GM12878 (cell line): ENCODE results near the gene ADAM15. TPM values are rescaled to one million over a fixed set of nuclear protein-coding genes. Genes with fewer than 3 reads are reported as not detected.

Experiments
- ATF3 ChIP-seq: IDR thresholded peaks from 2 replicates; pipeline ENCODE4 v1.6.1; 2011; ENCODE audit warnings: low read depth, mild to moderate bottlenecking, low read length, moderate library complexity, borderline replicate concordance; ENCODE audit errors: extremely low read depth
- E2F4 ChIP-seq: IDR thresholded peaks from 2 replicates; pipeline ENCODE4 v1.6.1; 2012; ENCODE audit warnings: low read depth, low read length, improper control_type of control experiment
- EED ChIP-seq: sonication (generic); IDR thresholded peaks from 2 replicates; pipeline ENCODE4 v1.6.1; 2016; ENCODE audit warnings: antibody characterized with exemption, low read depth
- EGR1 ChIP-seq, 2 experiments: IDR thresholded peaks; 1 replicate in 1 of 2; 2 replicates in 1 of 2; pipeline ENCODE4 v1.6.1; 2011 to 2012; ENCODE audit warnings: low read depth in 2 of 2, low read length in 2 of 2, borderline replicate concordance in 1 of 2, mild to moderate bottlenecking in 1 of 2, moderate library complexity in 1 of 2
- ETV6 ChIP-seq, 2 experiments: fragments of 450-650 bp in 1 of 2; IDR thresholded peaks in 1 of 2; conservative IDR thresholded peaks in 1 of 2; 2 replicates each; pipeline ENCODE4 v1.6.1; 2014; ENCODE audit warnings: antibody characterized with exemption in 1 of 2, borderline replicate concordance in 1 of 2, low read depth in 1 of 2, mild to moderate bottlenecking in 1 of 2, moderate library complexity in 1 of 2
- HCFC1 ChIP-seq: fragments of 150-350 bp; IDR thresholded peaks from 2 replicates; pipeline ENCODE4 v1.6.1; 2014; ENCODE audit warnings: low read length
- HSF1 ChIP-seq: fragments of 150-350 bp; IDR thresholded peaks from 2 replicates; pipeline ENCODE4 v1.6.1; 2014; ENCODE audit warnings: mild to moderate bottlenecking, low read depth, low read length
- MEF2A ChIP-seq: IDR thresholded peaks from 2 replicates; pipeline ENCODE4 v1.6.1; 2011; ENCODE audit warnings: low read depth, mild to moderate bottlenecking, low read length, moderate library complexity; ENCODE audit not compliant: insufficient read depth
- NKRF ChIP-seq: fragments of 450-650 bp; conservative IDR thresholded peaks from 2 replicates; pipeline ENCODE4 v1.6.1; 2017; ENCODE audit warnings: mild to moderate bottlenecking, moderate library complexity
- SIX5 ChIP-seq: IDR thresholded peaks from 2 replicates; pipeline ENCODE4 v1.6.1; 2011; ENCODE audit warnings: mild to moderate bottlenecking, low read depth, low read length, moderate library complexity; ENCODE audit not compliant: severe bottlenecking
- SMC3 ChIP-seq: IDR thresholded peaks from 2 replicates; pipeline ENCODE4 v1.6.1; 2011; ENCODE audit warnings: low read length, improper control_type of control experiment, borderline replicate concordance
- YY1 ChIP-seq: IDR thresholded peaks from 2 replicates; pipeline ENCODE4 v1.6.1; 2011; ENCODE audit warnings: low read depth, mild to moderate bottlenecking, low read length
- ZNF274 ChIP-seq: IDR thresholded peaks from one replicate; pipeline ENCODE4 v1.8.0; 2011; ENCODE audit not compliant: insufficient read length, insufficient read depth
- polyA plus RNA-seq, 11 experiments: library from polyadenylated mRNA; depleted of rRNA in 4 of 11; unstranded in 6 of 11; stranded (reverse) in 5 of 11; fragments of >200 nt; fragmentation: Nextera tagmentation in 4 of 11; fragmentation: Illumina TruSeq in 1 of 11; extraction: Ambion mirVana in 4 of 11; extraction: Trizol in 1 of 11; gene quantifications; 1 replicate in 1 of 11; 2 replicates in 10 of 11; pipeline versions ENCODE4 v1.2.1 to v1.2.3, GENCODE V29; 2011 to 2016; ENCODE audit warnings: inconsistent platforms in 2 of 11, missing spikeins in 2 of 11, low read depth in 1 of 11
- total RNA-seq, 4 experiments: library from RNA; depleted of rRNA in 3 of 4; stranded (reverse); fragments of >200 nt in 3 of 4; fragmentation: Illumina TruSeq in 1 of 4; extraction: Trizol in 1 of 4; gene quantifications; 2 replicates each; pipeline versions ENCODE4 v1.2.1 to v1.2.3, GENCODE V29; 2013 to 2021

Gene ADAM15
- total and polyA plus RNA-seq, 10 of the 15 experiments (the other 5 are each of a cell fraction or from before 2014, with no cell fraction given): 0.29 to 38.8 (median 14.7) TPM

- TF ChIP-seq NKRF: no peak
- peak; percentile 71 for TF ChIP-seq YY1
- TF ChIP-seq ZNF274: no peak
- peak in 1 of 2 experiments; percentile 80; a peak in 2 of 4 replicates for TF ChIP-seq ETV6 (conservative IDR thresholded peaks at IDR 0.05 in 1 of 2, IDR thresholded peaks at IDR 0.05 in 1 of 2; ENCODE audit: borderline replicate concordance in 1 of 2, low read depth in 1 of 2)
- no peak for TF ChIP-seq MEF2A
- TF ChIP-seq ATF3: no peak
- peak; percentile 99 for TF ChIP-seq SIX5
- no peak for TF ChIP-seq E2F4
- peak; percentile 46; the same call in 1 of the 2 replicates for TF ChIP-seq EED
- peak; percentile 93 for TF ChIP-seq HCFC1
- TF ChIP-seq HSF1: no peak
- TF ChIP-seq SMC3: no peak
- peak in 1 of 2 experiments; percentile 28; a peak in 1 of 3 replicates for TF ChIP-seq EGR1 (IDR thresholded peaks at IDR 0.05; ENCODE audit: borderline replicate concordance in 1 of 2, low read depth in 2 of 2, low read length in 2 of 2)
These were observed 44.5 kb upstream of the ADAM15 start (continued) for GRCh38 chr1:155006601-155007101.
